Tibial nerve (tissue), 4 donors: Measurements from ENCODE around the gene MRPS14. TPM values are rescaled to one million over a fixed set of nuclear protein-coding genes. Genes with fewer than 3 reads are reported as not detected.

Experiments
- DNase-seq, 2 donors: peaks; one replicate each; pipeline ENCODE4 v3.0.0-alpha.2; 2019; ENCODE audit warnings: low spot score in 2 of 2
- H3K27ac ChIP-seq, 4 donors: fragments of 200-600 bp; sonication (generic) in 3 of 4; one replicate each; pipeline ENCODE4 v1.5.1; 2017 to 2019; ENCODE audit warnings: mild to moderate bottlenecking in 1 of 4
- H3K27me3 ChIP-seq, 2 donors: fragments of 200-600 bp; sonication (generic) in 1 of 2; one replicate each; pipeline versions ENCODE4 v1.5.1 to v1.6.0; 2017 to 2019
- H3K36me3 ChIP-seq, 3 donors: fragments of 200-600 bp; sonication (generic); one replicate each; pipeline ENCODE4 v1.5.1; 2018 to 2019
- H3K4me1 ChIP-seq, 4 donors: fragments of 200-600 bp; sonication (generic) in 3 of 4; one replicate each; pipeline ENCODE4 v1.5.1; 2017 to 2019
- H3K4me3 ChIP-seq, 4 donors: fragments of 200-600 bp; sonication (generic) in 3 of 4; one replicate each; pipeline ENCODE4 v1.5.1; 2017 to 2019; ENCODE audit warnings: mild to moderate bottlenecking in 1 of 4, moderate library complexity in 1 of 4
- H3K9me3 ChIP-seq, 4 donors: fragments of 200-600 bp; sonication (generic) in 3 of 4; one replicate each; pipeline ENCODE4 v1.5.1; 2017 to 2019
- EP300 ChIP-seq, 2 donors: sonication (generic); formaldehyde crosslinking; IDR thresholded peaks; one replicate each; pipeline ENCODE4 v1.6.1; 2017; ENCODE audit warnings: antibody characterized with exemption in 2 of 2, mild to moderate bottlenecking in 1 of 2
- POLR2A ChIP-seq, 2 donors: fragments of 450-650 bp; IDR thresholded peaks; one replicate each; pipeline ENCODE4 v1.6.1; 2017; ENCODE audit warnings: antibody characterized with exemption in 2 of 2, mild to moderate bottlenecking in 2 of 2, moderate library complexity in 2 of 2
- WGBS, 2 donors: methylation state at CpG; one replicate each; pipeline ENCODE4 v1.1.5; 2018; 5-methylcytosine and 5-hydroxymethylcytosine counted together
- total RNA-seq, 4 donors: library from RNA; depleted of rRNA; stranded (reverse); fragments of >200 nt; gene quantifications; one replicate each; pipeline ENCODE4 v1.1.0, GENCODE V29; 2016
- TF ChIP-seq, protein P1 (sequence below), 5 experiments: fragments of 200-600 bp in 3 of 5; fragments of 450-650 bp in 2 of 5; sonication (generic) in 3 of 5; IDR thresholded peaks; one replicate each; pipeline ENCODE4 v1.5.1; 2016 to 2019; ENCODE audit warnings: antibody characterized with exemption in 5 of 5, mild to moderate bottlenecking in 3 of 5, moderate library complexity in 2 of 5

MRPS14 gene
- total RNA-seq, 4 donors from 2014 or later: 18.8 to 33.4 (median 26.2) TPM

GRCh38 chr1:174995121-174995520 is 28.1 kb downstream of the MRPS14 start:
- WGBS, 2 donors: 72 to 76% methylated on average over 3 of the region's 3 CpGs
- H3K4me1 ChIP-seq: peaks cover 0 to 18% (median 0%) of the 10 kb centered on the region in 4 donors
- H3K9me3 ChIP-seq: no peaks in the 10 kb centered on the region
- H3K27me3 ChIP-seq: no peaks in the 10 kb centered on the region
- H3K36me3 ChIP-seq: no peaks in the 10 kb centered on the region
- DNase-seq: no peak
- no peak overlapping the region for H3K27ac ChIP-seq
- TF ChIP-seq POLR2A (IDR thresholded peaks at IDR 0.05) (no peak), EP300 (IDR thresholded peaks at IDR 0.05) (no peak)
- TF ChIP-seq, protein P1, sequence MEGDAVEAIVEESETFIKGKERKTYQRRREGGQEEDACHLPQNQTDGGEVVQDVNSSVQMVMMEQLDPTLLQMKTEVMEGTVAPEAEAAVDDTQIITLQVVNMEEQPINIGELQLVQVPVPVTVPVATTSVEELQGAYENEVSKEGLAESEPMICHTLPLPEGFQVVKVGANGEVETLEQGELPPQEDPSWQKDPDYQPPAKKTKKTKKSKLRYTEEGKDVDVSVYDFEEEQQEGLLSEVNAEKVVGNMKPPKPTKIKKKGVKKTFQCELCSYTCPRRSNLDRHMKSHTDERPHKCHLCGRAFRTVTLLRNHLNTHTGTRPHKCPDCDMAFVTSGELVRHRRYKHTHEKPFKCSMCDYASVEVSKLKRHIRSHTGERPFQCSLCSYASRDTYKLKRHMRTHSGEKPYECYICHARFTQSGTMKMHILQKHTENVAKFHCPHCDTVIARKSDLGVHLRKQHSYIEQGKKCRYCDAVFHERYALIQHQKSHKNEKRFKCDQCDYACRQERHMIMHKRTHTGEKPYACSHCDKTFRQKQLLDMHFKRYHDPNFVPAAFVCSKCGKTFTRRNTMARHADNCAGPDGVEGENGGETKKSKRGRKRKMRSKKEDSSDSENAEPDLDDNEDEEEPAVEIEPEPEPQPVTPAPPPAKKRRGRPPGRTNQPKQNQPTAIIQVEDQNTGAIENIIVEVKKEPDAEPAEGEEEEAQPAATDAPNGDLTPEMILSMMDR (IDR thresholded peaks at IDR 0.05): no peak
- H3K4me3 ChIP-seq: no peak overlapping the region

DNA sequence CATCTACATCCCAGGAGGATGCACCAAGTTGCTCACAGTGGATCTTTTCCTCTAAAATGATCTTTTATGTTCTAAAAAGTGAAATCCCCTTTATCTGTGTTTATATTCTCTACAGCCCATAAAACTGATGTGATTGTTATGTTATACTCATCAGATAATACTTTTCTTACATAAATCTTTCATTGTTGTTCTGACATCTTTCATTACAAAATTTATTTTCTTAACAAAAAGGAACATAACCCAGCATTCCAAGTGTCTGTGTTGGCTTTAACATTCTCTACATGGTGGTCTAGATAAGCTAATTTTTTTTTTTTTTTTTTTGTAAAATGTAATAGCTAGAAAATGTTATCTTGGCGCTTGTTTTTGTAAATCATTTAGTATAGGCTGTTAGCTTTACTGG is 31.8 kb downstream of the MRPS14 start:
- Histone ChIP-seq H3K9me3 (no peaks in the 10 kb centered on the region), H3K27ac (peak overlapping the region in 2 of 4 donors; percentile 76 to 87), H3K4me1 (peaks cover 0 to 19% (median 0%) of the 10 kb centered on the region in 4 donors), H3K36me3 (no peaks in the 10 kb centered on the region), H3K4me3 (no peak overlapping the region), H3K27me3 (no peaks in the 10 kb centered on the region)
- TF ChIP-seq POLR2A (IDR thresholded peaks at IDR 0.05): no peak
- TF ChIP-seq, protein P1 (IDR thresholded peaks at IDR 0.05): no peak
- no peak for DNase-seq
- WGBS, 2 donors: 70 to 76% methylated on average over 1 of the region's 1 CpG

- no peaks in the 10 kb centered on the region for H3K36me3 ChIP-seq
- 40 to 41% methylated on average over 6 of the region's 6 CpGs for WGBS, 2 donors
- H3K27me3 ChIP-seq: no peaks in the 10 kb centered on the region
- DNase-seq: no peak
- TF ChIP-seq POLR2A (IDR thresholded peaks at IDR 0.05): no peak
- peak in 1 of 2 donors; percentile 2 for TF ChIP-seq EP300 (IDR thresholded peaks at IDR 0.05)
- H3K4me3 ChIP-seq: peak overlapping the region; percentile 24 to 52 (median 34)
- H3K27ac ChIP-seq: peak overlapping the region; percentile 76 to 89 (median 86)
- H3K9me3 ChIP-seq: no peaks in the 10 kb centered on the region
- peaks cover 0 to 19% (median 0%) of the 10 kb centered on the region in 4 donors for H3K4me1 ChIP-seq
Measured at GRCh38 chr1:174990382-174990999, 32.7 kb downstream of the MRPS14 start.

GRCh38 chr1:174989536-174990220 is 33.5 kb downstream of the MRPS14 start:
- peak overlapping the region in 2 of 4 donors; percentile 37 to 52 for H3K4me3 ChIP-seq
- DNase-seq: peak; percentile 51
- H3K27ac ChIP-seq: peak overlapping the region; percentile 76 to 89 (median 86)
- H3K27me3 ChIP-seq: no peaks in the 10 kb centered on the region
- 58 to 66% methylated on average over 5 of the region's 5 CpGs for WGBS, 2 donors
- TF ChIP-seq EP300 (IDR thresholded peaks at IDR 0.05) (no peak), POLR2A (IDR thresholded peaks at IDR 0.05) (no peak)
- TF ChIP-seq, protein P1 (IDR thresholded peaks at IDR 0.05): no peak
- no peaks in the 10 kb centered on the region for H3K9me3 ChIP-seq
- H3K36me3 ChIP-seq: peaks cover 0 to 4% (median 0%) of the 10 kb centered on the region in 3 donors
- H3K4me1 ChIP-seq: peaks cover 0 to 19% (median 0%) of the 10 kb centered on the region in 4 donors

GRCh38 chr1:174988986-174989385 is 34.2 kb downstream of the MRPS14 start:
- WGBS, 2 donors: 85 to 93% methylated on average over 3 of the region's 3 CpGs
- DNase-seq: no peak

More at GRCh38 chr1:174988986-174989385, 34.2 kb downstream of the MRPS14 start:
- Histone ChIP-seq H3K27me3 (no peaks in the 10 kb centered on the region), H3K9me3 (no peaks in the 10 kb centered on the region), H3K4me3 (no peak overlapping the region), H3K36me3 (peaks cover 0 to 4% (median 0%) of the 10 kb centered on the region in 3 donors), H3K27ac (peak overlapping the region in 3 of 4 donors; percentile 85 to 89 (median 87)), H3K4me1 (peaks cover 0 to 19% (median 0%) of the 10 kb centered on the region in 4 donors)
- no peak for TF ChIP-seq EP300 (IDR thresholded peaks at IDR 0.05)
- TF ChIP-seq POLR2A (IDR thresholded peaks at IDR 0.05): no peak
- TF ChIP-seq, protein P1 (IDR thresholded peaks at IDR 0.05): no peak
